Subcutaneous adipose tissue (tissue), 4 donors: Measurements from ENCODE around the gene BASP1. TPM values are rescaled to one million over a fixed set of nuclear protein-coding genes. Genes with fewer than 3 reads are reported as not detected.

Experiments
- CTCF ChIP-seq: fragments of 450-650 bp; IDR thresholded peaks from one replicate; pipeline ENCODE4 v1.5.1; 2016; ENCODE audit warnings: low read depth, mild to moderate bottlenecking, control low read depth, antibody characterized with exemption, moderate library complexity
- total RNA-seq, 4 donors: library from RNA; depleted of rRNA; stranded (reverse); fragments of >200 nt; gene quantifications; one replicate each; pipeline ENCODE4 v1.1.0, GENCODE V29; 2016

The BASP1 gene
- total RNA-seq, 4 donors from 2014 or later = 15.3 to 80.7 (median 33.5) TPM

GRCh38 chr5:17196024-17196423, 21.4 kb upstream of the BASP1 start:
- no peak for TF ChIP-seq CTCF

GRCh38 chr5:17196697-17197096, 20.7 kb upstream of the BASP1 start:
- TF ChIP-seq CTCF = no peak

- no peak for TF ChIP-seq CTCF
Observed at GRCh38 chr5:17203329-17204132, 13.9 kb upstream of the BASP1 start.

- no peak for TF ChIP-seq CTCF
Observed at GRCh38 chr5:17204133-17204489, 13.3 kb upstream of the BASP1 start.

- TF ChIP-seq CTCF = no peak
Observed at GRCh38 chr5:17206021-17206420, 11.4 kb upstream of the BASP1 start.

- TF ChIP-seq CTCF = no peak
Observed at GRCh38 chr5:17212191-17212590, 5.2 kb upstream of the BASP1 start.

- no peak for TF ChIP-seq CTCF
Observed at GRCh38 chr5:17212996-17213395, 4.4 kb upstream of the BASP1 start.
